Activated T-helper 2 cell treated with anti-CD3 and anti-CD28 coated beads, Interferon-gamma antibody, Interleukin-2, Interleukin-4, amounts not matched to agents 10 μg/mL and 5 μg/mL and 100 μg/mL, durations not matched to agents 14 hours and 24 hours and 36 hours (primary cell): Measurements from ENCODE around the gene PRIMA1. TPM values are rescaled to one million over a fixed set of nuclear protein-coding genes. Genes with fewer than 3 reads are reported as not detected.

Experiments used
- DNase-seq: peaks from one replicate; pipeline ENCODE4 v3.0.0; 2021; ENCODE audit warnings: low spot score
- H3K27ac Mint-ChIP-seq: one replicate; pipeline ENCODE4 v1.8.0; 2021; ENCODE audit warnings: mixed read lengths
- H3K27me3 Mint-ChIP-seq: one replicate; pipeline ENCODE4 v1.8.0; 2021; ENCODE audit warnings: low read depth, mixed read lengths
- H3K36me3 Mint-ChIP-seq: one replicate; pipeline ENCODE4 v1.8.0; 2021; ENCODE audit warnings: low read depth, mixed read lengths
- H3K4me1 Mint-ChIP-seq: one replicate; pipeline ENCODE4 v1.8.0; 2021; ENCODE audit warnings: low read depth, mixed read lengths
- H3K4me3 Mint-ChIP-seq: one replicate; pipeline ENCODE4 v1.8.0; 2021; ENCODE audit warnings: low read depth, mild to moderate bottlenecking, moderate library complexity, mixed read lengths
- H3K9me3 Mint-ChIP-seq: one replicate; pipeline ENCODE4 v1.8.0; 2021; ENCODE audit warnings: mixed read lengths
- intact Hi-C: fragments of 100-400 bp; cut with micrococcal nuclease; formaldehyde crosslinking; loops from one replicate; pipeline ENCODE4 v1.15.1; 2023
- total RNA-seq: library from RNA; stranded (reverse); gene quantifications from 2 replicates; pipeline ENCODE4 v1.2.3, GENCODE V29; 2022

PRIMA1 gene
- total RNA-seq, 1 donor from 2014 or later = not detected

GRCh38 chr14:93732524-93732923, 55.8 kb downstream of the PRIMA1 start:
- Mint-ChIP-seq H3K9me3 (no peaks in the 10 kb centered on the region), H3K4me3 (no peak overlapping the region), H3K27ac (no peak overlapping the region), H3K4me1 (no peaks in the 10 kb centered on the region), H3K36me3 (no peaks in the 10 kb centered on the region), H3K27me3 (peaks cover 2% of the 10 kb centered on the region)
- intact Hi-C loops = no loop called here
- no peak for DNase-seq

- no peak overlapping the region for H3K27ac Mint-ChIP-seq
- no peaks in the 10 kb centered on the region for H3K9me3 Mint-ChIP-seq
- peaks cover under 1% of the 10 kb centered on the region for H3K27me3 Mint-ChIP-seq
- DNase-seq = no peak
- H3K36me3 Mint-ChIP-seq = no peaks in the 10 kb centered on the region
- H3K4me3 Mint-ChIP-seq = no peak overlapping the region
- intact Hi-C loops = no loop called here
- no peaks in the 10 kb centered on the region for H3K4me1 Mint-ChIP-seq
Measured at GRCh38 chr14:93731753-93732152, 56.5 kb downstream of the PRIMA1 start.

- Mint-ChIP-seq H3K36me3 (no peaks in the 10 kb centered on the region), H3K9me3 (no peaks in the 10 kb centered on the region), H3K4me3 (no peak overlapping the region), H3K27me3 (no peaks in the 10 kb centered on the region), H3K27ac (no peak overlapping the region), H3K4me1 (no peaks in the 10 kb centered on the region)
- intact Hi-C loops = no loop called here
- no peak for DNase-seq
Measured at GRCh38 chr14:93729993-93730392, 58.3 kb downstream of the PRIMA1 start.

GRCh38 chr14:93728651-93729016, 59.7 kb downstream of the PRIMA1 start:
- intact Hi-C loops = no loop called here
- no peaks in the 10 kb centered on the region for H3K4me1 Mint-ChIP-seq
- no peaks in the 10 kb centered on the region for H3K27me3 Mint-ChIP-seq
- no peaks in the 10 kb centered on the region for H3K9me3 Mint-ChIP-seq
- no peak for DNase-seq
- no peak overlapping the region for H3K27ac Mint-ChIP-seq
- H3K4me3 Mint-ChIP-seq = no peak overlapping the region
- no peaks in the 10 kb centered on the region for H3K36me3 Mint-ChIP-seq

- H3K4me1 Mint-ChIP-seq = no peaks in the 10 kb centered on the region
- no peaks in the 10 kb centered on the region for H3K9me3 Mint-ChIP-seq
- no peaks in the 10 kb centered on the region for H3K27me3 Mint-ChIP-seq
- no peak for DNase-seq
- H3K4me3 Mint-ChIP-seq = no peak overlapping the region
- H3K36me3 Mint-ChIP-seq = no peaks in the 10 kb centered on the region
- no peak overlapping the region for H3K27ac Mint-ChIP-seq
- intact Hi-C loops = no loop called here
Measured at GRCh38 chr14:93727917-93728650, 60.2 kb downstream of the PRIMA1 start.

- no peaks in the 10 kb centered on the region for H3K4me1 Mint-ChIP-seq
- no peak overlapping the region for H3K27ac Mint-ChIP-seq
- intact Hi-C loops = no loop called here
- DNase-seq = no peak
- no peaks in the 10 kb centered on the region for H3K27me3 Mint-ChIP-seq
- no peaks in the 10 kb centered on the region for H3K36me3 Mint-ChIP-seq
- H3K9me3 Mint-ChIP-seq = no peaks in the 10 kb centered on the region
- H3K4me3 Mint-ChIP-seq = no peak overlapping the region
Measured at GRCh38 chr14:93727039-93727740, 61.1 kb downstream of the PRIMA1 start.

GRCh38 chr14:93725993-93726392, 62.3 kb downstream of the PRIMA1 start:
- Mint-ChIP-seq H3K36me3 (no peaks in the 10 kb centered on the region), H3K4me3 (no peak overlapping the region), H3K9me3 (no peaks in the 10 kb centered on the region), H3K27ac (no peak overlapping the region), H3K4me1 (no peaks in the 10 kb centered on the region), H3K27me3 (no peaks in the 10 kb centered on the region)
- intact Hi-C loops = no loop called here
- DNase-seq = no peak

- H3K4me3 Mint-ChIP-seq = no peak overlapping the region
- intact Hi-C loops = no loop called here
- H3K27me3 Mint-ChIP-seq = no peaks in the 10 kb centered on the region
- H3K9me3 Mint-ChIP-seq = no peaks in the 10 kb centered on the region
- DNase-seq = no peak
- no peaks in the 10 kb centered on the region for H3K36me3 Mint-ChIP-seq
- no peaks in the 10 kb centered on the region for H3K4me1 Mint-ChIP-seq
- no peak overlapping the region for H3K27ac Mint-ChIP-seq
Measured at GRCh38 chr14:93725002-93725582, 63.2 kb downstream of the PRIMA1 start.

GRCh38 chr14:93723001-93723400, 65.3 kb downstream of the PRIMA1 start:
- H3K9me3 Mint-ChIP-seq = no peaks in the 10 kb centered on the region
- H3K27ac Mint-ChIP-seq = no peak overlapping the region
- no peak for DNase-seq
- no peak overlapping the region for H3K4me3 Mint-ChIP-seq
- intact Hi-C loops = no loop called here
- no peaks in the 10 kb centered on the region for H3K27me3 Mint-ChIP-seq
- no peaks in the 10 kb centered on the region for H3K36me3 Mint-ChIP-seq
- H3K4me1 Mint-ChIP-seq = no peaks in the 10 kb centered on the region

GRCh38 chr14:93720981-93721483, 67.3 kb downstream of the PRIMA1 start:
- intact Hi-C loops = no loop called here
- Mint-ChIP-seq H3K27ac (no peak overlapping the region), H3K9me3 (no peaks in the 10 kb centered on the region), H3K36me3 (no peaks in the 10 kb centered on the region), H3K27me3 (no peaks in the 10 kb centered on the region), H3K4me1 (no peaks in the 10 kb centered on the region), H3K4me3 (no peak overlapping the region)
- no peak for DNase-seq

GRCh38 chr14:93720076-93720815, 68.0 kb downstream of the PRIMA1 start:
- no peaks in the 10 kb centered on the region for H3K27me3 Mint-ChIP-seq
- intact Hi-C loops = no loop called here
- no peak overlapping the region for H3K27ac Mint-ChIP-seq
- H3K36me3 Mint-ChIP-seq = no peaks in the 10 kb centered on the region
- DNase-seq = no peak
- no peak overlapping the region for H3K4me3 Mint-ChIP-seq
- no peaks in the 10 kb centered on the region for H3K9me3 Mint-ChIP-seq
- no peaks in the 10 kb centered on the region for H3K4me1 Mint-ChIP-seq

GRCh38 chr14:93719256-93719655, 69.0 kb downstream of the PRIMA1 start:
- no peaks in the 10 kb centered on the region for H3K9me3 Mint-ChIP-seq
- intact Hi-C loops = no loop called here
- no peak overlapping the region for H3K4me3 Mint-ChIP-seq
- no peaks in the 10 kb centered on the region for H3K27me3 Mint-ChIP-seq
- no peaks in the 10 kb centered on the region for H3K4me1 Mint-ChIP-seq
- H3K36me3 Mint-ChIP-seq = no peaks in the 10 kb centered on the region
- H3K27ac Mint-ChIP-seq = no peak overlapping the region
- DNase-seq = no peak
